ENCODE measurements around the gene SH3PXD2A.
A peak's percentile ranks its signal among the peaks of the same experiment; 100 is the strongest.

Gene SH3PXD2A

GRCh38 chr10:103711351-103711994 is 143.9 kb downstream of the SH3PXD2A start:
- DNase-seq = no peak

GRCh38 chr10:103710490-103710889 is 144.9 kb downstream of the SH3PXD2A start:
- DNase-seq = no peak

GRCh38 chr10:103709341-103709920 is 145.9 kb downstream of the SH3PXD2A start:
- peak in 34 of 58 donors; percentile 16 to 73 (median 44) for DNase-seq

- DNase-seq = peak in 11 of 58 donors; percentile 4 to 62 (median 45)
Measured at GRCh38 chr10:103708627-103709288, 146.6 kb downstream of the SH3PXD2A start.

- no peak for DNase-seq
Measured at GRCh38 chr10:103707956-103708626, 147.3 kb downstream of the SH3PXD2A start.

- peak in 1 of 58 donors; percentile 26 for DNase-seq
Measured at GRCh38 chr10:103706762-103707161, 148.6 kb downstream of the SH3PXD2A start.

- peak in 1 of 58 donors; percentile 24 for DNase-seq
Measured at GRCh38 chr10:103706047-103706446, 149.3 kb downstream of the SH3PXD2A start.

- no peak for DNase-seq
Measured at GRCh38 chr10:103703941-103704919, 151.1 kb downstream of the SH3PXD2A start.

GRCh38 chr10:103701380-103702222 is 153.8 kb downstream of the SH3PXD2A start:
- DNase-seq = no peak

- no peak for DNase-seq
Measured at GRCh38 chr10:103700436-103700715, 155.0 kb downstream of the SH3PXD2A start.

- DNase-seq = peak in 31 of 58 donors; percentile 25 to 86 (median 57)
Measured at GRCh38 chr10:103699611-103700435, 155.6 kb downstream of the SH3PXD2A start.

GRCh38 chr10:103698266-103698665 is 157.1 kb downstream of the SH3PXD2A start:
- no peak for DNase-seq

- DNase-seq = no peak
Measured at GRCh38 chr10:103697787-103698186, 157.6 kb downstream of the SH3PXD2A start.

- DNase-seq = peak in 36 of 58 donors; percentile 15 to 80 (median 46)
Measured at GRCh38 chr10:103696411-103697145, 158.8 kb downstream of the SH3PXD2A start.

- no peak for DNase-seq
Measured at GRCh38 chr10:103696094-103696410, 159.3 kb downstream of the SH3PXD2A start.

- DNase-seq = no peak
Measured at GRCh38 chr10:103695584-103696005, 159.8 kb downstream of the SH3PXD2A start.

- DNase-seq = no peak
Measured at GRCh38 chr10:103693812-103694205, 161.6 kb downstream of the SH3PXD2A start.
